CD4-positive, alpha-beta T cell treated with Interleukin-15 for 1 hour (primary cell): ENCODE results near the gene TBC1D8.

Experiments
- DNase-seq: peaks from one replicate; pipeline ENCODE4 v3.0.0-alpha.2; 2020

The TBC1D8 gene

GRCh38 chr2:101109451-101110118, 41.6 kb downstream of the TBC1D8 start:
- DNase-seq = no peak

GRCh38 chr2:101108357-101108756, 42.8 kb downstream of the TBC1D8 start:
- no peak for DNase-seq

DNA sequence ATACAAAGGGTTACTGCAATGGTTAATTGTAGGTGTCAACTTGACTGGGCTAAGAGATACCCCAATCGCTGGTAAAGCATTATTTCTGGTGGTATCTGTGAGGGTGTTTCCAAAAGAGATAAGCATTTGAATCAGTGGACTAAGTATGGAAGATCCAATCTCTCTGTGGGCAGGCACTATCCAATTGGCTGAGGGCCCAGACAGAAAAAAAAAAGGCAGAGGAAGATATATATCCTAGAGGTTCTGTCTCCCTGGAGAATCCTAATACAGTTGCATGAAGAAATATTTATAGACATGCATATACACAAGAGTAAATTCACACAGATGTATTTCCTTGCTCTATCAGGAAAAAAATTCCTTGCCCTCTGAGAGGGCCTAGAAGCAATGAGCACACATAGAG, 43.9 kb downstream of the TBC1D8 start:
- DNase-seq = no peak

- no peak for DNase-seq
Measured at GRCh38 chr2:101106453-101107181, 44.6 kb downstream of the TBC1D8 start.

GRCh38 chr2:101105654-101106053, 45.5 kb downstream of the TBC1D8 start:
- DNase-seq = no peak

- DNase-seq = no peak
Measured at GRCh38 chr2:101097638-101098037, 53.5 kb downstream of the TBC1D8 start.

GRCh38 chr2:101096619-101097142, 54.5 kb downstream of the TBC1D8 start:
- no peak for DNase-seq

- DNase-seq = no peak
Measured at GRCh38 chr2:101094351-101094750, 56.8 kb downstream of the TBC1D8 start.

- no peak for DNase-seq
Measured at GRCh38 chr2:101089942-101090799, 61.0 kb downstream of the TBC1D8 start.

- DNase-seq = no peak
Measured at GRCh38 chr2:101089419-101089818, 61.8 kb downstream of the TBC1D8 start.

GRCh38 chr2:101087638-101088037, 63.5 kb downstream of the TBC1D8 start:
- no peak for DNase-seq

GRCh38 chr2:101083613-101084012, 67.6 kb downstream of the TBC1D8 start:
- DNase-seq = no peak

DNA sequence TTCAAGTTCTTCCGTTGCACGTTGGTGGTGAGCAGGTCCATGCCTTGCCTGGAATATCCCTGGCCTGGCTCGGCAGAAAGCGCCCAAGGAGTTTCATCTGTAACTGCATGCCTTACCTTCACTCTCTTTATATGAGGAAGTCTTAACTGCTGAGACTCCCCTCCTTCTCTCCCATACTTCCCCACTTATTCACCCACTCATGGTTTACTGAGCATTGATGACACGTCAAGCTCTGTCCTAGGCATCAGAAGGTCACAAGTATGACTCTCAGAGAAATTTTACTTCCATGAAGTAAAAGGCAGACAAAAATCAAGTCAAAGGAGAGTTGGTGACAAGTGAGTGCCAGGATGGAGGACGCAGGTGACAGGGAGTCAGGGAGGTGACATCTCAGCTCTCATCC, 68.2 kb downstream of the TBC1D8 start:
- DNase-seq = no peak

DNA sequence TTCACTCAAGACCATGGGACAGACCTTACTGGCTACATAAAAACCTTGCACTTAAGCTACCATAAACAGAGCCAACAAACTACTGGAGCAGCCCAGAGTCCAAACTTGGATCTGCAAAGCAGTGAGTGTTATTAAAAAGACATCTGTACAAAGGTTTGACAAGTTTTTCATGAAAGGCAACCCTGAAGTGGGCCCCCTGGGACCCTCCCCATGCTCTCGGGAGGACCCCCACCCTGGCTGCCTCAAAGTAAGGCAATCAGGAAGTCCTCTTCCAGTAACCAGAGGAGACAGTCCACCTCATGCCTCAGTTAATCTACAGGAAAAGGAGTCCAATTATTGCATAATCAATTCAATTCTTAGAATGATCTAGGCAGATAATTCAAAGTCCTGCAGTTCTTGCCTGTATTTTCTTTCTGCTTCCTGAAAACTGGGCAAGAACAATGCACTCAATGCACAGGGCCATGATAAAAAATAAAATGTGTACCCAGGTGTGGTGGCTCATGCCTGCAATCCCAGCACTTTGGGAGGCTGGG, 69.7 kb downstream of the TBC1D8 start:
- no peak for DNase-seq

DNA sequence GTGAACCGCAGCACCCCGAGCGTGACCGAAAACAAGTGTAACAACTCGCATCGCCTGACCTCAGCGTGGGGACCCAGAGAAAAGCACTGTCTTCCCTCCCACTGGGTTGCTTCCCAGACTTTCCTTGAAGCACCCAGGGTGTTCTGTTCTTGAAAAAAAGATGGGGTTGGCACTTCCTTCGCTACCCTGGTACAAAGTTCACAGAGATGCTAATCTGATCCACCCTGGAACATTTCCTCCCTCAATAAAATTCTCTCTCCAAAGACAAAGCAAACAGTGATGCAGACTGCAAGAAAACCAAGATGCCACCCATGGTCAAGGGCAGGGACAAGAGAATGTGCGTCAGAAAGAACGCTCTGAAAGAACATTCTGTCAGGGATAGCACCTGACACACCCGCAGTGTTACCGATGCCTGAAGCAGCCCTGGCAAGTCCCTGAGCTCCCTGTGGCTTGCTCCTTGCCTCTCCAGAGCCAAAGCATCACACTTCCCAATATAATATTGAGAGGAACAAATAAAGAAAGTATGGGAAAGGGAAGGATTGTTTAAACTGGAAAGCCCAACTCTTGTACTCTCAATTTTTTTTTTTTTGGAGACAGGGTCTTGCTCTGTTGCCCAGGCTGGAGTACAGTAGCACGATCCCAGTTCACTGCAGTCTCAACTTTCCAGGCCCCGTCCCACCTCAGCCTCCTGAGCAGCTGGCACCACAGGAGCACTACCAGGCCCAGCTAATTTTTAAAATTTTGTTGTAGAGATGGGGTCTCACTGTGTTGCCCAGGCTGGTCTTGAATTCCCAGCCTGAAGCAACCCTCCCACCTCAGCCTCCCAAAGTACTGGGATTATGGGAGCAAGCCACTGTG, 70.7 kb downstream of the TBC1D8 start:
- DNase-seq = no peak

DNA sequence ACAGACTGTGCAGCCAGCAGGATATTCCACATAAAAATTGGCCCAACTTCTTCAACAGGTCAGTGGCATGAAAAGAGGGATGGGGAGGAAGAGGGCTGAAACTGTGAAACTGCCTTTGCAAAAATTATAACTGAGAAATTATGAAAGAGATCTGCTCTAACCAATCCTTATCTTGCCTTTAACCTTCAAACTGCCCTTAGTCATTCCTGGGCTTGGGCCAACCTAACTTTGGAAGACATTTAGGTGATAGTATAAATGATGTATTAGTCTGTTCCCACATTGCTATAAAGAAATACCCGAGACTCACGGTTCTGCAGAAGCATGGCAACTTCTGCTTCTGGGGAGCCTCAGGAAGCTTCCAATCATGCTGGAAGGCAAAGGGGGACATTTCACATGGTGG, 74.6 kb downstream of the TBC1D8 start:
- DNase-seq = no peak

GRCh38 chr2:101064868-101065549, 86.2 kb downstream of the TBC1D8 start:
- no peak for DNase-seq

- no peak for DNase-seq
Measured at GRCh38 chr2:101064505-101064867, 86.7 kb downstream of the TBC1D8 start.

- no peak for DNase-seq
Measured at GRCh38 chr2:101064125-101064502, 87.1 kb downstream of the TBC1D8 start.

GRCh38 chr2:101063352-101064124, 87.6 kb downstream of the TBC1D8 start:
- DNase-seq = no peak

DNA sequence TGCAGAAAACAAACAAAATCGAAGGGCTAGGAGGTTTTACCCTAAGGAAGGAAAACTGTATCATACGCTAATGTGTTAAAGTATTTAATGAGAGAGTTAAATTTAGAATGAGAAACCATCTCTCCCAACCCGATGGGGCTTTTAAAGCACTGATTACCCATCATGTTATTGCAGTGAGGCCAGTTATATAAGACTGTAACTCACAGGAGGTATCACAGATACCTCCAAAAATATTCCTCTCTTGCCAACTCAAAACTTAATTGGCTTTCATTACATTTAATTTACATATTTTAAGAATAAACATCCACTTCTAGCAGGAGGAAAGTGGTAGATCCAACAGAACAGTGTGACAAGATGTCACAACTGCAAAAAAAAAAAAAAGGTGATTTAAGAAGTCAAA, 92.8 kb downstream of the TBC1D8 start:
- no peak for DNase-seq
